ENCODE results near the gene ARID2.

GRCh38 chr12:45886685-45887084 lies 157.2 kb downstream of the ARID2 start:
- TF ChIP-seq, protein P1, sequence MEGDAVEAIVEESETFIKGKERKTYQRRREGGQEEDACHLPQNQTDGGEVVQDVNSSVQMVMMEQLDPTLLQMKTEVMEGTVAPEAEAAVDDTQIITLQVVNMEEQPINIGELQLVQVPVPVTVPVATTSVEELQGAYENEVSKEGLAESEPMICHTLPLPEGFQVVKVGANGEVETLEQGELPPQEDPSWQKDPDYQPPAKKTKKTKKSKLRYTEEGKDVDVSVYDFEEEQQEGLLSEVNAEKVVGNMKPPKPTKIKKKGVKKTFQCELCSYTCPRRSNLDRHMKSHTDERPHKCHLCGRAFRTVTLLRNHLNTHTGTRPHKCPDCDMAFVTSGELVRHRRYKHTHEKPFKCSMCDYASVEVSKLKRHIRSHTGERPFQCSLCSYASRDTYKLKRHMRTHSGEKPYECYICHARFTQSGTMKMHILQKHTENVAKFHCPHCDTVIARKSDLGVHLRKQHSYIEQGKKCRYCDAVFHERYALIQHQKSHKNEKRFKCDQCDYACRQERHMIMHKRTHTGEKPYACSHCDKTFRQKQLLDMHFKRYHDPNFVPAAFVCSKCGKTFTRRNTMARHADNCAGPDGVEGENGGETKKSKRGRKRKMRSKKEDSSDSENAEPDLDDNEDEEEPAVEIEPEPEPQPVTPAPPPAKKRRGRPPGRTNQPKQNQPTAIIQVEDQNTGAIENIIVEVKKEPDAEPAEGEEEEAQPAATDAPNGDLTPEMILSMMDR (IDR thresholded peaks at IDR 0.05) = no peak
- no peak for TF ChIP-seq POLR2AphosphoS5 (IDR thresholded peaks at IDR 0.05)
